Vagina (tissue), 2 donors: ENCODE data around the gene GNAO1.

ENCODE experiments used
- POLR2A ChIP-seq, 2 donors: fragments of 450-650 bp; IDR thresholded peaks; one replicate each; pipeline ENCODE4 v1.6.1; 2017; ENCODE audit warnings: antibody characterized with exemption in 2 of 2, mild to moderate bottlenecking in 2 of 2, moderate library complexity in 2 of 2
- POLR2AphosphoS5 ChIP-seq, 2 donors: sonication (generic); formaldehyde crosslinking; IDR thresholded peaks; one replicate each; pipeline ENCODE4 v1.9.0; 2017; ENCODE audit warnings: antibody characterized with exemption in 2 of 2, mild to moderate bottlenecking in 2 of 2, low read depth in 1 of 2; ENCODE audit not compliant: insufficient read depth in 1 of 2
- TF ChIP-seq, protein P1 (sequence below), 3 experiments: fragments of 450-650 bp in 2 of 3; fragments of 200-600 bp in 1 of 3; sonication (generic) in 1 of 3; IDR thresholded peaks; one replicate each; pipeline ENCODE4 v1.5.1; 2017 to 2019; ENCODE audit warnings: antibody characterized with exemption in 3 of 3, mild to moderate bottlenecking in 2 of 3, moderate library complexity in 2 of 3

DNA sequence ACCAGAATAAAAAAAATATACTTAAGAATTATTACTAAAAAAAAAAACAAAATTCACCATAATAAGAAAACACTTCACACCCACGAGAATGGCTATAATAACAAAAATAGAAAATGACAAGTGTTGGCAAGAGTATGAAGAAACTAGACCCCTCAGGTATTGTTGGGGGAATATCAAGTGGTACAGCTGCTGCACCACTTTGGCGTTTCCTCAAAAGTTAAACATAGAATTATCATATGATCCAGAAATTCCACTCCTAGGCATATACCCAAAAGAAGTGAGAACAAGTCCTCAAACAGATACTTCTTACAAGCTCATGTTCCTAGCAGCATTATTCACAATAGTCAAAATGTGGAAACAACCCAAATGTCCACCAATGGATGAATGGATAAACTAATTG, 207.8 kb downstream of the GNAO1 start:
- TF ChIP-seq, protein P1, sequence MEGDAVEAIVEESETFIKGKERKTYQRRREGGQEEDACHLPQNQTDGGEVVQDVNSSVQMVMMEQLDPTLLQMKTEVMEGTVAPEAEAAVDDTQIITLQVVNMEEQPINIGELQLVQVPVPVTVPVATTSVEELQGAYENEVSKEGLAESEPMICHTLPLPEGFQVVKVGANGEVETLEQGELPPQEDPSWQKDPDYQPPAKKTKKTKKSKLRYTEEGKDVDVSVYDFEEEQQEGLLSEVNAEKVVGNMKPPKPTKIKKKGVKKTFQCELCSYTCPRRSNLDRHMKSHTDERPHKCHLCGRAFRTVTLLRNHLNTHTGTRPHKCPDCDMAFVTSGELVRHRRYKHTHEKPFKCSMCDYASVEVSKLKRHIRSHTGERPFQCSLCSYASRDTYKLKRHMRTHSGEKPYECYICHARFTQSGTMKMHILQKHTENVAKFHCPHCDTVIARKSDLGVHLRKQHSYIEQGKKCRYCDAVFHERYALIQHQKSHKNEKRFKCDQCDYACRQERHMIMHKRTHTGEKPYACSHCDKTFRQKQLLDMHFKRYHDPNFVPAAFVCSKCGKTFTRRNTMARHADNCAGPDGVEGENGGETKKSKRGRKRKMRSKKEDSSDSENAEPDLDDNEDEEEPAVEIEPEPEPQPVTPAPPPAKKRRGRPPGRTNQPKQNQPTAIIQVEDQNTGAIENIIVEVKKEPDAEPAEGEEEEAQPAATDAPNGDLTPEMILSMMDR (IDR thresholded peaks at IDR 0.05), result no peak
- no peak for TF ChIP-seq POLR2A (IDR thresholded peaks at IDR 0.05)
- TF ChIP-seq POLR2AphosphoS5 (IDR thresholded peaks at IDR 0.05; ENCODE audit: insufficient read depth in 1 of 2, low read depth in 1 of 2), result no peak
